Activated CD8-positive, alpha-beta memory T cell treated with anti-CD3 and anti-CD28 coated beads for 4 hours (primary cell): ENCODE measurements around the gene FAR2.
"Not testable (repeated sequence)": the region's sequence is repeated elsewhere in the genome, so short reads cannot be mapped to it uniquely, and the experiment has no call there.

Source experiments
- DNase-seq, 2 donors: peaks; one replicate each; pipeline ENCODE4 v3.0.0-alpha.2; 2020; ENCODE audit warnings: low read depth in 2 of 2

FAR2 gene

GRCh38 chr12:29322157-29322556 is 173.1 kb downstream of the FAR2 start:
- no peak for DNase-seq

DNA sequence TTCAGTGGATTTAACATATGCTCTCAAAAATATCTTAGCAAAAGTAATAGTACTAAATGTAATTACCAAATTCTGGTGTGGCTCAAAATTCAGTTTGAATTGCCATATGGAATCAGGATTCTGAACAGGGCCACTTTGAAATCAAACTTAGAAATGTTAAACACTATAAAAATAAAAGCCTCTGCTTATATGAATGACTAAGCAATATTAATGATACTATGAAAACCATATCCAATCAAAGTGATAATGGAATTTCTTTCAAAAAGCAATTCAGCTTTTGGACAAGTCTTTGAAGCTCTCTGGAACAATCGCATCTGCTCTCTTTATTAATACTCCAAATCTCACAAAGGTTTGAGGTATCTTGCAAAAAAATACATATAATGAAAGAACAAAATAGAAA is 180.3 kb downstream of the FAR2 start:
- DNase-seq = no peak

DNA sequence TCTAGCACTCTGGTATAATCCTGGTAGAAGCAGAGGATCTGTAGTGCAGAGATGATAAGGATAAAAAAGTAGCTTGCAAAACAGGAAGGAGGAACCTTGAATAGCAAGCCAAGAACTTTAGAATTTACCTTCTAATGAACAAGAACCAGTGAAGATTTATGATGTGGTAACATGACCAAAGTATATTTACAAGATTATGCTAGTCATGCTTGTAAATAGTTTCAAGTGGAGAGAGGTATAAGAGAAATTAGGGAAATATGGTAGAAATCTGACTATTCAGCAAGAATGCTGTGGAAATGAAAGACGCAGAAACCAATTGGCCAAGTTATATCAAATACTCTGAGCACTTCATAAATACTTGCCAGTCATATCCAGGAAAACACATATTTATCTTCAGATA is 184.1 kb downstream of the FAR2 start:
- DNase-seq = no peak

DNA sequence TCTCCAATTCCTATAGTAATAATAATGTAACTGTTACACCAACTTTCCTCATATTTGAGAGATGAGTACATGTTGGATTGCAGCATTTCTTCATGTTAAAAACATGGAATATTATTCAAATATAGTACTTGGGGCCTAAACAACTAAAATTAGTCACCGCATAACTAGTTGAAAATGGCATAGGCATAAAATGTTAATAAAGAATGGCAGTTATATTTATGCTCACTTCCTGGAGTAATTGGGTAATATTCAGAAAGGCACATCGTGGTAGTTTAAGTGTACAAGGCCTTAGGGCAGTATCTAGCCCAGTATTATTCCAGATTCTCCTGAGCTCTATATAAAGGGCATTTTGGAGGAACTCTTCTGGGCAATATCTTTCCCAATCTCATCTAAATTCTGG is 185.9 kb downstream of the FAR2 start:
- no peak for DNase-seq

GRCh38 chr12:29337325-29337724 is 188.2 kb downstream of the FAR2 start:
- no peak for DNase-seq

DNA sequence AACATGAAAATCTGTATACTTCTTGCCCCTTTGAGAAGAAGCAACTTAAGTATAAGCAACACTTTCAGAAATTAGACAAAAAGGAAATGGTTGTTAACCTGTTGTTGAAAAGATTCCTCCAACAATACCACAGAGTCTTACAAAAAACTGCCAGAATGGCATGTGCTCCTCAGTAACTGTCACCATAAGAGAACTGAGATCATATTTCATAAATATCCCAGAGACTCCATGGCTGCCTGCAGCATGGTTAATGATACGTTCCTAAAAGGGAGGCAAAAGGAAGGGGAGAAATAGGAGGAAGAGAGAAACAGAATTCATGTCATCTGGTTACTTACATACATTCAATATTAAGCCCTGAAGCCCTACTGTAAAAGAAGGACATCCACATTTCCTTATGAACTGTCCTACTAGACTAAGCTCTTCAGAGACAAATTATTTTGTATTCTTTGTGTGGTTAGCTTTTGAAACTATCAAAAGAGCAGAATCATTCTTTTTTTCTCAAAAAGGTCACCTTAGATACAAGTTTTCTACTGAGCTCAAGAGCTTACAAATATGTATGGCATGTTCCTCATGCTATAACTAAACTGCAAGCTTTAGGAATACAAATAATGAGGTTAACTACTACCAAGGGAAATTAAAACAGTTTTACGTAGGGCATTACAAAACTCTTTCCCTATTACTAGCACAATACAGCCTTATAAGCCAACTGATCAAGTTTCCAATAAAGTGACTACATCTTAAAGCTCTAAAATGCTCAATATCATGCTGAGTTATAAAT is 194.1 kb downstream of the FAR2 start:
- DNase-seq = no peak

DNA sequence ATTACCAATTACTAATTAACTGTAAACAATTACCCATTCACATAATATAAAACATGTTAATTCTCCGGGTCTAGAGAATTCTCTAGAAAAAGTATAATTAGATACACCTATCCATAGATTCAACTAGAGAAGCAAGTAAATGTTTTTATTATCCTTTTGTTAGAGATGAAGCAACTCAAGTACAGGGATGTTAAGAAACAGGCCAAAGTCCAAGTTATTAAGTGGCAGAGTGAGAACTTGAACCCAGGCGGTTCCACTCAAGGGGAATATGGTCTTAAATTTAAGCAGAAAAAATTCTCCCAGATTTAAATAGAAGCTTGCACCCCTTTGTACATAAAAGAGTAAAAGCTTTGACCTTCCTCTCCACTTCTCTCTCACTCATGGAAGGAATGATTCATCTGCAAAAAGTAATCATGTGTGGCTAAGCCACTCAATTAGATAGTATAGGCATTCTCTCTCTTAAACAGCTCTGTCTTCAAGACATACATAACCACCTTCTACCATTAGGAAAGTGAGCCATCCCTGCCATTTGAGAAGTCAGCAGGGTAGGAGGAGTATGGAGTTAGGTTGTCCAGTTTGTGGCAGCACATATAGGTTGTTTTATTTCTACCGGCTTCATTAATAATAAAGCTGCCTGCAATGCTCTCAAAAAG is 197.8 kb downstream of the FAR2 start:
- DNase-seq = no peak

- no peak for DNase-seq
Measured at GRCh38 chr12:29350080-29350479, 201.0 kb downstream of the FAR2 start.

- no peak for DNase-seq
Measured at GRCh38 chr12:29354954-29355353, 205.9 kb downstream of the FAR2 start.

GRCh38 chr12:29365091-29365490 is 216.0 kb downstream of the FAR2 start:
- no peak for DNase-seq

GRCh38 chr12:29374012-29374411 is 224.9 kb downstream of the FAR2 start:
- DNase-seq = no peak

DNA sequence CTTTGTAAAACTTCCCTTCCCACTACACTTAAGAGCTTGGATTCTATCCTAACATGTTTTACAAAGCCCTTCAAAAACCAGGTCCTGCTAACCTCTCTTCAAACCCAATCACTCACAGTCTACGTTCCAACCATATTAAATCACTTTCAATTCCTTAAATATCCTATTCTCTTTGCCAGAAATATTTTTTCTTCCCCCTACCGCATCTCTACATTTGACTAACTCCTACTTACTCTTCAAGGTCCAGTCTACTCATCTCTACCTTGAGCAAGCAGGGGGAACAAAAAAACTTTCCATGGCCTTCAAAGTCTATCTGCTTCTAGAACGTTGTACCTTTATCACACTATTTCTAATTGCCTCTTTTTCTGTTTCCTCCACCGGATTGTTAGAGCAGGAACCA is 225.8 kb downstream of the FAR2 start:
- DNase-seq = no peak

GRCh38 chr12:29376118-29376517 is 227.0 kb downstream of the FAR2 start:
- DNase-seq = no peak

DNA sequence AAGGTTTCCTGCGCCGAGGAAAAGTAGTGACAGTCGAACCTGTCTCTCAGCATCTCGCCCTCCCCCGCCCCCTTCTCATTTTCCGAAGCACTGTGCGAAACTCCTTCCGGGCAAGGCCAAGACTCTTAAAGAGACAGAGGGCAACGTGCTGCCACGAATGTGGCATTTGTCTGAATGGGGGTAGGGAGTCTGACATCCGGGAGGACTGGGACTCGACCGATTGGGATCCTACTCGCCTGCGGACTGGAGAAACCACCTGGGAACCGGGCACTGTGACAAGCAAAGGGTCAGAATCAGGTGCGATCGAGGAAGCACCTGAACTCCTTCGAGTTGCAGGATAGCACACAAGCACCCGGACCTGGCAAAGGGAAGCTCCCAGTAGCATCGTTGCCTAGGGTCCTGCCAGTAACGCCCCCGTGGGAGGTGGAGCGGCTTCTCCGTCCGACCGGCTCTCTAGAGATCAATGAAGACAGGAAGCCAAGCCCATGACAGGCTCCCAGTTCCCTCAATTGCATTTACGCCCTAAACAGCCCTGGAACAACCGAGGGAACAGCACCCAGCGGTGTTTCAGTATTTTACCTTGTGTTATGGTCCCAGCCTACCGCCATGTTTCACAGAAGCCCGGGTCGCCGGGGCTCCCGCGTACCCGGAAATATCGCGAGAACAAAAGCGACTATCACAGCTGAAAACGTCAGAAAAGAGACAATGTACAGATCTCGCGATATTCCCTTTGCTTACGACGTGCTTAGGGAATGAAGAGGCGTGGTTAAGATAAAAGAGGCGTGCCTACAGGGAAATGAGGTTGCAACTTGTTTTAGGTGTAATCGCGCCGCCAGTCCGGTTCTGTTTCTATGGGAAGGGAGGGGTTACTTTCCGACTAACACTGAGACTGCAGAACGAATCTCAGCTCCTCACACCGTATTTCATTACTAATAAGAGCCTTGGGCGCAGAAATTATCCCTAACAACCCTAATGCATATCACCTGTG is 231.8 kb downstream of the FAR2 start, which contains the start of gene ERGIC2:
Gene ERGIC2, minus strand, starts transcription at position 637 of the 988 bp plus-strand sequence. CDS start 9,539 bp downstream, outside the sequence.
- DNase-seq = peak; percentile 74 to 86

DNA sequence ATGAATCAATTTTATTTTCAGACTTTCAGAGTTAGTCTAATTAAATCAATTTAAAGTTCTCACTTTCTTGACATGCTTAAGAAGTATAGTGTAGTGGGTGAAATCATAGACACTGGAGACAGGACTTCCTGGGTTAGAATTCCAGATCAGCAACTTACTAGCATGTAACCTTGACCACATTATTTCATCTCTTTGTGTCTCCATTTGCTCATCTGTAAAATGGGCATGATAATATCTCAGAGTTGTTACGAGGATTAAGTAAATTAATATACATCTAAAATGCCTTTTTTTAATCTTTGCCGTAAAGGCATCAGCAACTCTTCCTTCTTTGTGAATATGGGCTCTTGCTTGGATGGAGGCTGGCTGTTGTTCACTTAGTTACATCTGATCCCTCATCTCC is 233.2 kb downstream of the FAR2 start:
- DNase-seq = no peak

- not testable (repeated sequence) for DNase-seq
Measured at GRCh38 chr12:29385194-29385593, 236.1 kb downstream of the FAR2 start.
